HG03575 (cell line): Measurements from ENCODE around the gene MYOD1.

Source experiments
- ATAC-seq: cut with Tn5 transposase; IDR thresholded peaks from one replicate; pipeline ENCODE4 v1.9.1; 2021; ENCODE audit not compliant: unreplicated experiment, insufficient number of reproducible peaks, low FRiP score; ENCODE audit errors: extremely low read depth

The MYOD1 gene

GRCh38 chr11:17719028-17719937, at the start of gene MYOD1:
TSS of gene MYOD1 (plus strand) at chr11:17719571. CDS start at chr11:17719783, 212 bp downstream.
- no peak for ATAC-seq

GRCh38 chr11:17672469-17672868, 46.9 kb upstream of the MYOD1 start:
- ATAC-seq, result no peak

- ATAC-seq, result no peak
These were observed 45.4 kb upstream of the MYOD1 start for GRCh38 chr11:17673951-17674350.

GRCh38 chr11:17682848-17683247, 36.5 kb upstream of the MYOD1 start:
- ATAC-seq, result no peak

GRCh38 chr11:17683377-17684161, 35.8 kb upstream of the MYOD1 start:
- ATAC-seq, result no peak

GRCh38 chr11:17684550-17684949, 34.8 kb upstream of the MYOD1 start:
- ATAC-seq, result no peak

GRCh38 chr11:17686231-17686980, 33.0 kb upstream of the MYOD1 start:
- no peak for ATAC-seq

- no peak for ATAC-seq
These were observed 31.3 kb upstream of the MYOD1 start for GRCh38 chr11:17687946-17688670.

GRCh38 chr11:17691550-17691949, 27.8 kb upstream of the MYOD1 start:
- ATAC-seq, result no peak

GRCh38 chr11:17691976-17692375, 27.4 kb upstream of the MYOD1 start:
- ATAC-seq, result no peak

- ATAC-seq, result no peak
These were observed 26.4 kb upstream of the MYOD1 start for GRCh38 chr11:17692931-17693330.

- no peak for ATAC-seq
These were observed 25.8 kb upstream of the MYOD1 start for GRCh38 chr11:17693531-17693930.

- no peak for ATAC-seq
These were observed 24.8 kb upstream of the MYOD1 start for GRCh38 chr11:17694494-17695110.

GRCh38 chr11:17695454-17696441, 23.6 kb upstream of the MYOD1 start:
- no peak for ATAC-seq

GRCh38 chr11:17696741-17697140, 22.6 kb upstream of the MYOD1 start:
- ATAC-seq, result no peak

GRCh38 chr11:17697175-17697949, 22.0 kb upstream of the MYOD1 start:
- no peak for ATAC-seq
